IPS-20b (cell line): ENCODE data around the gene TMEM184C.

Source experiments
- H3K27ac ChIP-seq: one replicate; pipeline ENCODE4 v1.5.1; 2013; ENCODE audit warnings: low read length
- H3K27me3 ChIP-seq: 2 replicates; pipeline ENCODE4 v1.6.1; 2013; ENCODE audit warnings: mild to moderate bottlenecking, low read length, inconsistent platforms; ENCODE audit not compliant: insufficient read depth
- H3K36me3 ChIP-seq: 2 replicates; pipeline ENCODE4 v1.6.1; 2013; ENCODE audit warnings: low read depth, mild to moderate bottlenecking, inconsistent platforms, low read length, moderate library complexity; ENCODE audit not compliant: insufficient read depth
- H3K4me1 ChIP-seq: 2 replicates; pipeline ENCODE4 v1.6.1; 2013; ENCODE audit warnings: mild to moderate bottlenecking, control low read depth, inconsistent platforms, low read length, moderate library complexity; ENCODE audit not compliant: insufficient read depth
- H3K4me3 ChIP-seq: 2 replicates; pipeline ENCODE4 v1.5.1; 2013; ENCODE audit warnings: mild to moderate bottlenecking, low read length, inconsistent platforms
- H3K9ac ChIP-seq: 2 replicates; pipeline ENCODE4 v1.6.1; 2013; ENCODE audit warnings: low read depth, mild to moderate bottlenecking, inconsistent platforms, low read length, moderate library complexity
- H3K9me3 ChIP-seq: 2 replicates; pipeline ENCODE4 v1.6.1; 2013; ENCODE audit warnings: mild to moderate bottlenecking, low read depth, low read length, inconsistent platforms; ENCODE audit not compliant: insufficient read depth

Gene TMEM184C

DNA sequence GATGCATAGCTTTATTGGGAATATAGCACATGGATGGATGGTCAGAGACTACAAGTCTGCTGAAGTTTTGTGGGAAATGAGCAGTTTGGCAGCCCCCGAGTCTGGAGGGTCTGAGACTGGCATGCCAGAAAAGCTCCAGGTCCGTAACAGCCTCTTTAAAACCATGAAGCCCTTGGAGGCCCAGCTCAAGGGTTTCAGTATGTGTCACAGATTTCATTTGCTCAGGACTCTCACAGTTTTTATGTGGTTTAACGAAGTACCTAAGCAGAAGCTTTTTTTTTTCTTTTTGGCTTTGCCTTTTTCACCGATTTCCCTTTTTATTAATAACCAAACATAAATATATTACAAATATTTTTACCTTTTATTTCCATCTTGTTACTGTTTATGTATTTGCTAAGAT is 30.6 kb upstream of the TMEM184C start:
- Histone ChIP-seq H3K27me3 (no peaks in the 10 kb centered on the region), H3K36me3 (no peaks in the 10 kb centered on the region), H3K4me3 (no peak overlapping the region), H3K9ac (no peak overlapping the region), H3K9me3 (peaks cover 3% of the 10 kb centered on the region; the same call in 1 of the 2 replicates), H3K4me1 (no peaks in the 10 kb centered on the region), H3K27ac (no peak overlapping the region)

DNA sequence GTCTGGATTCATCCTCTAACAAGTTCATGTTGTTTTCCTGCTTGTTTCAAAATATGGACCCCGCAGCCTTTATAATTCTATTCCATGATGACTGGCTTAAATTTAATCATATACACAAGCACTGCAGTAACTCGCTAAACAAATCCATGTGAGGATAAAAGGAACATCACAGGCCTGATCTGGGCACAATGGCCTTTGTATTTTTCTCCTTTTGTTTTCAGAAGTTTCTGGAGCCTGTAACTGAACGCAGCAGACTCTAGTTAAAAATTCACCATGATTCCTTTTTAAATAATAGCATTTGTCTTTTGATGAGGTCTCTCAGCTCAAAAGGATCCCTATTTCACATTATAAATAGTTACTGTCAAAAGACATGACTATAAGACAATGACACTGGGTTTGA is 30.2 kb upstream of the TMEM184C start:
- Histone ChIP-seq H3K4me1 (no peaks in the 10 kb centered on the region), H3K9me3 (peaks cover 3% of the 10 kb centered on the region; the same call in 1 of the 2 replicates), H3K36me3 (no peaks in the 10 kb centered on the region), H3K4me3 (no peak overlapping the region), H3K27ac (no peak overlapping the region), H3K27me3 (no peaks in the 10 kb centered on the region), H3K9ac (no peak overlapping the region)

DNA sequence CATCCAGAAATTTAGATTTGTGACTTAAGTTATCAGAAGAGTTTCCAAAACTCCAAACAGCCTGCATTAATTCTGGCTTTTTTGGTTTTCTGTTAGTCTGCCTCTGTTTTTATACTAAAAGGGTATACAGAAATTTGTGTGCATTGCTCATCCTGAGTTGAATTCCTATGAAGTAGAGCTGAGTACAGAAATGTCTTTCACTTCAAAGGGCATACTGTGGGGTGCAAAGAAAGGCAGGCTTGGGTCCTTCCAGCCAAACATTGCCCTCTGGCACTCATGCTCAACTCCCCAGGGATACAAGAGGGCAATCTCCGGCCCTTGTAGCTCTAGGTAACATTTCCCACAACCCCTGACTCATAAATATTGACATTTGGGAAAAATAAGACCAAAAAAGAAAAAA is 27.6 kb upstream of the TMEM184C start:
- Histone ChIP-seq H3K36me3 (no peaks in the 10 kb centered on the region), H3K27ac (no peak overlapping the region), H3K4me3 (no peak overlapping the region), H3K9me3 (peaks cover 2% of the 10 kb centered on the region; the same call in 1 of the 2 replicates), H3K4me1 (no peaks in the 10 kb centered on the region), H3K9ac (no peak overlapping the region), H3K27me3 (no peaks in the 10 kb centered on the region)

DNA sequence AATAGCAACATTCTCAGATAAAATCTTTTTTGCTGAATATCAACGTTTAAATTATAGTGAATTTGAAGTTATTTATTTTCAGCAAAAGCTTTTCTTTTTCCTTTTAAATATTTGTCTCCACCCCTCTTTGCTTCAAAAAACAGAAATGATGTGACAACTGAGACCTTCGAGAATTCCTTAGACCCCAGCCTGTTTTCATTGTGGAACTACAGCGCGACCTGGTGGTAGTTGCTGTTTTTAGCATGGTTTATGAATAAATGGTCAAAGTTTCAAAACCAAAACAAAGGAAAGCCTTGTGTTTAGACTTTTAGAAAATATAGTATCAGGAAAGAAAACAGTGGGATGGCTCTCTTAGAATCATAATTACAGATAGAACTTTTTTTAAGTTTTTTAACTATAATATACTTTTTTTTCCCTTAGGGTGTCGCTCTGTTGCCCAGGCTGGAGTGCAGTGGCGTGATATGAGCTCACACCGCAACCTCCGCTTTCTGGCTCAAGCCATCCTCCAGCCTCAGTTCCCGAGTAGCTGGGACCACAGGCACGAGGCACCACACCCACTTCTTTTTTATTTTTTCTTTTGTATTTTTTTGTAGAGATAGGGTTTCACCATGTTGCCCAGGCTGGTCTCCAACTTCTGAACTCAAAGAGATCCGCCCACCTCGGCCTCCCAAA is 26.8 kb upstream of the TMEM184C start:
- H3K27me3 ChIP-seq, result no peaks in the 10 kb centered on the region
- H3K4me3 ChIP-seq, result no peak overlapping the region
- H3K27ac ChIP-seq, result no peak overlapping the region
- no peaks in the 10 kb centered on the region for H3K36me3 ChIP-seq
- no peaks in the 10 kb centered on the region for H3K4me1 ChIP-seq
- H3K9me3 ChIP-seq, result no peaks in the 10 kb centered on the region
- H3K9ac ChIP-seq, result no peak overlapping the region

DNA sequence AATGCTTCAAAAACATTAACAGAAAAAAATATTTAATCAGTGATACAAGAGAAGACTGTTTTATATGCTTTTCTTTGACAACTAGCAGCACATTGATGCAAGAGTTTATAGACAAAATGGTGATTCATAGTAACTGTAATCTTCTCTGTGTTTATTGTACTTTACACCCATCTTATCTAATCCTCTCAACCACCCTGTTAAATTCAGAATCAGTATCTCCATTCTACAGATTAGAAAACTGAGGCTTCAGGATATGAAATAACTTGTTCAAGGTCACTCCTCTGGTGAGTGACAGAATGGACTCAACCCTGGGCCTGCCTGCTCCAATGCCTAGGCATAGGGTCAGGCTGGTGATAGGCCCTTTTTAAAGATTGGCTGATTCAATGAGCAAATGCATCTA is 26.1 kb upstream of the TMEM184C start:
- H3K4me1 ChIP-seq, result no peaks in the 10 kb centered on the region
- H3K4me3 ChIP-seq, result no peak overlapping the region
- H3K36me3 ChIP-seq, result no peaks in the 10 kb centered on the region
- no peak overlapping the region for H3K27ac ChIP-seq
- no peak overlapping the region for H3K9ac ChIP-seq
- no peaks in the 10 kb centered on the region for H3K9me3 ChIP-seq
- H3K27me3 ChIP-seq, result no peaks in the 10 kb centered on the region

DNA sequence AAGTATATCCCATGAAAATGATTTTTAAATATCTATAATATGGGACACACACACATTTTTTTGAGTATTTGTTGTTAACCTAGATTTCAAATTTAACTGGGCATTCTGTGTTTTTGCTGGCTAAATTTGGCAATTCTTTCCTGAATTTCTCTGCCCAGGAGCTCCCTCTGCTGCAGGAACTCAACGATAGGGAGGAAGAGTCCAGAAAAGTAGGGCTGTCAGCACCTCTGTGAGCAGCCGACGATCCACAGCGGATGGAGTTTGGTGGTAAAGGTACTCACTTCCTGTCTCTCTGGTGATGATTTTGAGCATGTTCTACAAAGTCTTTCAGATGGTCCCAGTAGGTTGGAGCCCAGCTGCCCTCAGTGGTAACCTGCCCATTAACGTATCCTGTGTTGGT is 23.1 kb upstream of the TMEM184C start:
- no peak overlapping the region for H3K27ac ChIP-seq
- no peak overlapping the region for H3K4me3 ChIP-seq
- no peaks in the 10 kb centered on the region for H3K27me3 ChIP-seq
- peaks cover 4% of the 10 kb centered on the region; the same call in 1 of the 2 replicates for H3K4me1 ChIP-seq
- H3K9me3 ChIP-seq, result no peaks in the 10 kb centered on the region
- H3K36me3 ChIP-seq, result no peaks in the 10 kb centered on the region
- no peak overlapping the region for H3K9ac ChIP-seq

DNA sequence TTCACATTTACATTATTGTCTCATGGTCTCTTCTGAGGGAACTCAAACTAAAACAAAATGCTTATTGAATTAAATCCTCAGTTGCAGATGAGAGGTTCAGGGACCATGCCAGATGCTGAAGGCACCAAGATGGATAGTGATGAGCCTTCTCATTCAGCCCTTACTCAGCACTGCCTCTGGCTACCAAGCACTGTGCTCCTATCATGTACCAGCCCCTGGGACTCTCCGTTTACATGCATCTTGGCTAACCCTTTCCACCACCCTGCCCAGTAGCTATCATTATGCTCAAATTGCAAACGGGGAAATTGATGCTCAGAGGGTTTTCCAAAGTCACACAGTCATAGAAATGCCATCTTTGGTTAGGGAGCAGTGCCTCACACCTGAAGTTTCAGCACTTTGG is 22.6 kb upstream of the TMEM184C start:
- H3K4me1 ChIP-seq, result peaks cover 4% of the 10 kb centered on the region; the same call in 1 of the 2 replicates
- no peaks in the 10 kb centered on the region for H3K9me3 ChIP-seq
- no peak overlapping the region for H3K9ac ChIP-seq
- no peak overlapping the region for H3K4me3 ChIP-seq
- no peak overlapping the region for H3K27ac ChIP-seq
- H3K36me3 ChIP-seq, result no peaks in the 10 kb centered on the region
- H3K27me3 ChIP-seq, result no peaks in the 10 kb centered on the region

DNA sequence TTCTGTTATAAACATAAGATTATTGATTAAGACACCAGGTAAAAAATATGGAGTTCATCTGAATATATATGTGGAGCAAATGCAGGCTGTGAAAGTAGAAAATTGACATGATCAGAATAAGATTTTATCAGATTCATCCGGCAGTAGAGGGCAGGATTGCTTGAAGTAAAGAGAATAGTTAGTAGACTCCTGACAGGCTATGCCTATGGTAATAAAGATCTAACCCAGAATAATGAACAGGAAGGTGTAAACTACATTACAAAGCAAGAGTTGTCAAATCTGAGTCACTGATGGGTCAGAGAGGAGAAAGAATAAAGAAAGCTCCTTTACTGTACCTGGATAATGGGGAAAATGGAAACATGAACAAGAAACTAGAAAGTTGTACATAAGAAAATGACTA is 20.8 kb upstream of the TMEM184C start:
- no peaks in the 10 kb centered on the region for H3K36me3 ChIP-seq
- no peak overlapping the region for H3K27ac ChIP-seq
- no peak overlapping the region for H3K9ac ChIP-seq
- no peaks in the 10 kb centered on the region for H3K9me3 ChIP-seq
- no peak overlapping the region for H3K4me3 ChIP-seq
- H3K4me1 ChIP-seq, result peaks cover 4% of the 10 kb centered on the region; the same call in 1 of the 2 replicates
- H3K27me3 ChIP-seq, result no peaks in the 10 kb centered on the region

DNA sequence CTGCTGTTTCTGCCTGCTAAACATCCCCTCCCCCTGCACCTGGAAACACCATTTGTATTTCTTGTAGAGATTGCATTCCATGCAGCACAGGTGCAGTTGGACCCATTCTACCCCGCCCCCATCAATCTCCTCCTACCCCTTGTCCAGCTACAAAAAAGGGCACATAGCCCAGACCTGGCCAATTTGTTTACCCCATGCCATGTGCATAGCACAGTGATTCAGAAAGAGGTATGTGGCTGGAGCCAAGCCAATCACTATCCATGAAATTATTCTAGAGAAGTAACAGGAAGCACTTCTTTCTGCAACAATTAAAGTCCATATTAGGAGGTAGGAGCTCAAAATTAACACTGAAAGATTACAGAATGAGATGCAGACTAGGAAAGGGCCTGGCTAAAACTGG is 20.2 kb upstream of the TMEM184C start:
- H3K4me3 ChIP-seq, result no peak overlapping the region
- no peaks in the 10 kb centered on the region for H3K36me3 ChIP-seq
- H3K9ac ChIP-seq, result no peak overlapping the region
- H3K4me1 ChIP-seq, result peaks cover 4% of the 10 kb centered on the region; the same call in 1 of the 2 replicates
- H3K27ac ChIP-seq, result no peak overlapping the region
- no peaks in the 10 kb centered on the region for H3K27me3 ChIP-seq
- no peaks in the 10 kb centered on the region for H3K9me3 ChIP-seq

DNA sequence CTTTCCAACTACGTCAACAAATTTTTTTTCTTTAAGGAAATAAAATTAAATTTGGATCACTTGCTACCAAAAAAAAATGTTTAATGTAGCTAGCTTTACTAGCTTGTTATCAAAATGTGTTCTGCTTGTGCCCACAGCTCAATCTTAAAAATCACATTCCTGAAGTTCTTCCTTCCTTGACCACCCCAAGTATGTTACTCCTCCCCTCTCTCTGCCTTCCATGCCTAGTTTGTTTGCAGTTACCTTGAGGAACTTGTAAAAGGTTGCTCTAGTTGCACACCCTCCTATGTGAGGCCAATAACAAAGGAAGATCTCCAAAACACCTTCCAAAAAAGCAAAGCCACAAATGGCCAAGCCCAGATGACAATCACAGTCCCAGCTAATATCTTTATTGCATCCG is 19.6 kb upstream of the TMEM184C start:
- Histone ChIP-seq H3K4me1 (peaks cover 4% of the 10 kb centered on the region; the same call in 1 of the 2 replicates), H3K9me3 (no peaks in the 10 kb centered on the region), H3K4me3 (no peak overlapping the region), H3K36me3 (no peaks in the 10 kb centered on the region), H3K27me3 (no peaks in the 10 kb centered on the region), H3K27ac (no peak overlapping the region), H3K9ac (no peak overlapping the region)

DNA sequence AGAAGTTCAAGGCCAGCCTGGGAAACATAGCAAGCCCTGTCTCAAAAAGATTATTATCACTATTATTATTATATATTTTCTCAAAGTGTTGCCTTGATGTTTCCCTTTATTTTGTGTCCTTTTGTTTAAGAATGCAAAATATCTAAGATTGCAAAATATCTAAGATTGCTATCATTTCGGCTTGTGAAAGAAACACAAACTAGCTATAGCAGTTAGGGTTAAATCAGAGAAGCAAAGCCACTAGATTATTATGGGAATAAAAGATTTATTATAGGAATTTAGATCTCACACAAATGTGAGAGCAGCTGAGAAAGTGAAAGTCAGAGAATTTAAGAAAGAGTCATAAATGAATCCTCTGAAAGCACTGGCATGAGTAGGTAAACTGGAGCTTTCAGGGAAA is 18.0 kb upstream of the TMEM184C start:
- Histone ChIP-seq H3K4me1 (peaks cover 4% of the 10 kb centered on the region; the same call in 1 of the 2 replicates), H3K4me3 (no peak overlapping the region), H3K27ac (no peak overlapping the region)

DNA sequence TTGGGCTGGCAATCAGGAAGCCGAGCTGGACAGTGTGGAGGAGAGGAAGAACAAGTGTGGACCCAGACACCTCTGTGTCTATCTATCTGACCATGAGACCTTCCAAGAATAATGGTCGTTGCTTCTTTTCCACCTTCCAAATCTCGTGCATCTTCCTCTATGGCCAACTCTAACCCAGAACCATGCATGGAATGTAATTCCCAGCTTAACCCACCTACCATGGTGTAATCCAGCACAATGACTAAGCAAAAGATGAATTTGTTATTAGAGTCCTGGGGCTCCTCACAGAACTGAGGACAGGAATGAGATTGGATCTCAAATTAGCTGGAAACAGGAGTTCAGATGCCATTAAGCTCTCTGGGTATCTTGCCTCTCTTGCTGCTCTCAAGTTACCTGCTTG is 17.4 kb upstream of the TMEM184C start:
- H3K27me3 ChIP-seq, result no peaks in the 10 kb centered on the region
- H3K4me3 ChIP-seq, result no peak overlapping the region
- no peaks in the 10 kb centered on the region for H3K9me3 ChIP-seq
- no peak overlapping the region for H3K9ac ChIP-seq
- H3K36me3 ChIP-seq, result no peaks in the 10 kb centered on the region
- peaks cover 4% of the 10 kb centered on the region; the same call in 1 of the 2 replicates for H3K4me1 ChIP-seq
- no peak overlapping the region for H3K27ac ChIP-seq

More for the DNA sequence above, 18.0 kb upstream of the TMEM184C start:
- H3K9ac ChIP-seq, result no peak overlapping the region
- no peaks in the 10 kb centered on the region for H3K27me3 ChIP-seq
- no peaks in the 10 kb centered on the region for H3K9me3 ChIP-seq
- no peaks in the 10 kb centered on the region for H3K36me3 ChIP-seq
